Measurements from ENCODE around the gene EIF2S3B.

DNA sequence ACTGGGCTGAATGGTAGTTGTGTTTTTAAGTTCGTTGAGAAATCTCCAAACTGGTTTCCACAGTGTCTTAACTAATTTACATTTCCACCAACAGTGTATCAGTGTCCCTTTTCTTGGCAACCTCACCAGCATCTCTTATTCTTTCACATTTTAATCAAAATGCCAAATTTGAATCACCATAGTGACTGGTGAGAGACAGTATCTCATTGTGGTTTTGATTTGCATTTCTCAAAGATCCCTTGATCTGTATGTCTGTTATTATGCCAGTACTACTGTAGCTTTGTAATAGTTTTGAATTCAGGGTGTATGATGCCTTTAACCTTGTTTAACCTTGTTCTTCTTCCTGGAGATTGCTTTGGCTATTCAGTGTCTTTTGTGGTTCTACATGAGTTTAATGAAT lies 2.2 kb upstream of the EIF2S3B start:
- TF ChIP-seq EZH2 (optimal IDR thresholded peaks at IDR 0.05; ENCODE audit: low read depth, low read length): no peak
- TF ChIP-seq, protein P1, sequence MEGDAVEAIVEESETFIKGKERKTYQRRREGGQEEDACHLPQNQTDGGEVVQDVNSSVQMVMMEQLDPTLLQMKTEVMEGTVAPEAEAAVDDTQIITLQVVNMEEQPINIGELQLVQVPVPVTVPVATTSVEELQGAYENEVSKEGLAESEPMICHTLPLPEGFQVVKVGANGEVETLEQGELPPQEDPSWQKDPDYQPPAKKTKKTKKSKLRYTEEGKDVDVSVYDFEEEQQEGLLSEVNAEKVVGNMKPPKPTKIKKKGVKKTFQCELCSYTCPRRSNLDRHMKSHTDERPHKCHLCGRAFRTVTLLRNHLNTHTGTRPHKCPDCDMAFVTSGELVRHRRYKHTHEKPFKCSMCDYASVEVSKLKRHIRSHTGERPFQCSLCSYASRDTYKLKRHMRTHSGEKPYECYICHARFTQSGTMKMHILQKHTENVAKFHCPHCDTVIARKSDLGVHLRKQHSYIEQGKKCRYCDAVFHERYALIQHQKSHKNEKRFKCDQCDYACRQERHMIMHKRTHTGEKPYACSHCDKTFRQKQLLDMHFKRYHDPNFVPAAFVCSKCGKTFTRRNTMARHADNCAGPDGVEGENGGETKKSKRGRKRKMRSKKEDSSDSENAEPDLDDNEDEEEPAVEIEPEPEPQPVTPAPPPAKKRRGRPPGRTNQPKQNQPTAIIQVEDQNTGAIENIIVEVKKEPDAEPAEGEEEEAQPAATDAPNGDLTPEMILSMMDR (IDR thresholded peaks at IDR 0.05; ENCODE audit: low read length): no peak
- no peak for TF ChIP-seq EZH2phosphoT487 (IDR thresholded peaks at IDR 0.05; ENCODE audit: low read length)

Data from MM.1S (cell line).